Measurements from ENCODE around the gene RAB6B.

The RAB6B gene

GRCh38 chr3:133894353-133895207 lies 1.1 kb downstream of the RAB6B start:
- no peak for DNase-seq

- no peak for DNase-seq
Observed at GRCh38 chr3:133893683-133894352, 1.9 kb downstream of the RAB6B start.

- no peak for DNase-seq
Observed at GRCh38 chr3:133892541-133893231, 3.0 kb downstream of the RAB6B start.

GRCh38 chr3:133891662-133892378 lies 3.9 kb downstream of the RAB6B start:
- no peak for DNase-seq

- no peak for DNase-seq
Observed at GRCh38 chr3:133890972-133891644, 4.6 kb downstream of the RAB6B start.

- DNase-seq: no peak
Observed at GRCh38 chr3:133890037-133890436, 5.6 kb downstream of the RAB6B start.

- no peak for DNase-seq
Observed at GRCh38 chr3:133888726-133889340, 6.8 kb downstream of the RAB6B start.

- DNase-seq: no peak
Observed at GRCh38 chr3:133887803-133888703, 7.6 kb downstream of the RAB6B start.

GRCh38 chr3:133887074-133887802 lies 8.4 kb downstream of the RAB6B start:
- no peak for DNase-seq

GRCh38 chr3:133886031-133886722 lies 9.5 kb downstream of the RAB6B start:
- no peak for DNase-seq

GRCh38 chr3:133884887-133885711 lies 10.6 kb downstream of the RAB6B start:
- DNase-seq: no peak

- DNase-seq: no peak
Observed at GRCh38 chr3:133884054-133884886, 11.4 kb downstream of the RAB6B start.

GRCh38 chr3:133883641-133884040 lies 12.0 kb downstream of the RAB6B start:
- no peak for DNase-seq

- no peak for DNase-seq
Observed at GRCh38 chr3:133882986-133883586, 12.6 kb downstream of the RAB6B start.

GRCh38 chr3:133881939-133882825 lies 13.5 kb downstream of the RAB6B start:
- DNase-seq: no peak

- no peak for DNase-seq
Observed at GRCh38 chr3:133881492-133881891, 14.2 kb downstream of the RAB6B start.

Data from activated gamma-delta T cell (primary cell).